ENCODE results near the gene DLL3.

DLL3 gene

DNA sequence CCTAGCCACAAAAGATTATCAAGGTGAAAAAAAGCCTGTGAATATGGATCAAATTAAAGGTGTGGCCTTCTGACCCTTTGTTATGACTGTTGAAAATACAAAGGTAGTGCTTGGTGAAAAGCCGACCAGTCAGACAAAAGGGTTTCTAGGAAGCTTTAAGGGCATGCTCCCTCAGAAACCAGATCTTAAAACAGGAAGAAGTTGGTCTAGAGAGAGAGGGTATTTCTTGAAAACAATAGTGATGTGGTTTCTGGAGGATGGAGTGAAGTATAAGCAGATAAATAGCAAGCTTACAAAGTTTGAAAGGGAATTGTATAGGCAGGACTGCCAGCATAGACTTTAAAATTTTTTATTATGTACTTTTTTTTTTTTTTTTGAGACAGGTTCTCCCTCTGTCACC lies 46.2 kb downstream of the DLL3 start:
- in situ Hi-C loops (cut with MboI; ENCODE audit: low pct_unique_long_range_greater_than_20kb, low sequenced_read_pairs, unreplicated experiment): loop anchor here (5.0 to 25.0 kb wide), 3 partner anchors 117 to 433 kb away; partner anchors contain the start of gene FBL
- TF ChIP-seq CTCF (IDR thresholded peaks at IDR 0.05; ENCODE audit: extremely low read depth, insufficient read depth, missing control alignments): no peak
- no peak for DNase-seq (ENCODE audit: low spot score)

- no peak for TF ChIP-seq CTCF (IDR thresholded peaks at IDR 0.05; ENCODE audit: extremely low read depth, insufficient read depth, missing control alignments)
- in situ Hi-C loops (cut with MboI; ENCODE audit: low pct_unique_long_range_greater_than_20kb, low sequenced_read_pairs, unreplicated experiment): loop anchor here (10.0 to 25.0 kb wide), 2 partner anchors 298 to 434 kb away; partner anchors contain the start of gene FBL
- no peak for DNase-seq (ENCODE audit: low spot score)
These were observed 47.9 kb downstream of the DLL3 start for GRCh38 chr19:39546599-39546998.

DNA sequence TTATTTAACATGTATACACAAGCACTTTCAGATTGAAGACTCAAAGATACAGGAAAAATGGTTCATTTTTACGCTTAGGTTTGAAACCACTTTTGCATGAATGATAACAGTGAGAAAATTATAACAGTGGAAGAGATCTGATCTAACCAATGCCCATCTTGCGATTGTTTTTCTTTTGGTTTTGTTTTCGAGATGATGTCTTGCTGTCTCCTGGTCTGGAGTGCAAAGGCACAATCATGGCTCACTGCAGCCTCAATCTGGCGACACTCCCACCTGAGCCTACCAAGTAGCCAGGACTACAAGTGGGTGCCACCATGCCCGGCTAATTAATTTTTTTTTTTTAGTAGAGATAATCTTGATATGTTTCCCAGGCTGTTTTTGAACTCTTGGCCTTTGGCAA lies 51.5 kb downstream of the DLL3 start:
- DNase-seq (ENCODE audit: low spot score): no peak
- in situ Hi-C loops (cut with MboI; ENCODE audit: low pct_unique_long_range_greater_than_20kb, low sequenced_read_pairs, unreplicated experiment): no loop called here
- TF ChIP-seq CTCF (IDR thresholded peaks at IDR 0.05; ENCODE audit: extremely low read depth, insufficient read depth, missing control alignments): no peak

DNA sequence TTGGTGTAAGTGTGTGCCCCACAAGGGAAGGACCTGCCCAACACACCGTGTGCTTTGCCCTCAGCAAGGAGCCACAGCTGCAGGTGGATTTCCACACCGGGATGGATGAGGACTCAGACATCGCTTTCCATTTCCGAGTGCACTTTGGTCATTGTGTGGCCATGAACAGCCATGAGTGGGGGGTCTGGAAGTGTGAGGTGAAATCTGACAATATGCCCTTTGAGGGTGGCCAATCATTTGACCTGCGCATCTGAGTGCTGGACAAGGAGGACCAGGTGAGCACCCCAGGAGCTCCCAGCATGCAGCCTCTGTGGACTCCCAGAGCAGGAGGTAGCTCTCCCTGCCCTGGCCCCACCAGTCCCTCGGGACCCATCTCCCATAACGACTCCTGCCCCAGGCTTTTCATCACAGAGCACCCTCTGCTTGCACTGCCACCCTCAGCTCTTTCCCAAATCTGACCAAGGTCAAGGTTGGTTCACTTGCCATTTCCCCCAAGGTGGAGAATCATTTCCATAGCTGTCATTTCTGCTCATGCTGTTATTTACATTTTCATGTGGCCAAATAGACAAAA lies 54.4 kb downstream of the DLL3 start:
- TF ChIP-seq CTCF (IDR thresholded peaks at IDR 0.05; ENCODE audit: extremely low read depth, insufficient read depth, missing control alignments): no peak
- no peak for DNase-seq (ENCODE audit: low spot score)
- in situ Hi-C loops (cut with MboI; ENCODE audit: low pct_unique_long_range_greater_than_20kb, low sequenced_read_pairs, unreplicated experiment): no loop called here

DNA sequence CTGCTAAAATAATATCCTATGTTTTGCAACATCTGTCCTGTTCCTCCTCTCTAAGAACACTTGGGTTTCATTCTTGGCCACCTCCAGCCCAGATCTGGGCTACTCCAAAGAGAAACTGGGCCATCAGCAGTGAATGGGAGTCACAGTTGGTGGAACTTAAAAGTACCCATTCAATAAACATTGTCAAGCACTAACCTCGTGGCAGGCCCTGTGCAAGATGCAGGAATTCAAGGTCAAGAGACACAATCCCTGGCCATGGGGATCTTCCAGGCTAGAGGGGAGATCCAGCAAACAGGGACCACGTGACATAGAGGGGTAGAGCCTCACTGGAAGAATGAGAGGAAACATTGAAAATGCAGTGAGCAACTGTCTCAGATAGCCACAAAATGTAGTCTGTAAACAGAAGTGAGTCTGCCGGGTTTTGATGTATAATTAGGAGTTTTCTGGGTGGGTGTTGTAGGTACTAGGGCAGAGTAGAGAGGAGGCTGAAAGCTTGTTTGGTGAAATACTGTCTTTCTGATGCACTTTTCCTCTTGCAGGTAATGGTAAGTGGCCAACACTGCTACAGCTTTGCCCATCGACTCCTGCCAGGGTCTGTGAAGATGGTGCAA lies 56.1 kb downstream of the DLL3 start:
- in situ Hi-C loops (cut with MboI; ENCODE audit: low pct_unique_long_range_greater_than_20kb, low sequenced_read_pairs, unreplicated experiment): no loop called here
- TF ChIP-seq CTCF (IDR thresholded peaks at IDR 0.05; ENCODE audit: extremely low read depth, insufficient read depth, missing control alignments): no peak
- no peak for DNase-seq (ENCODE audit: low spot score)

DNA sequence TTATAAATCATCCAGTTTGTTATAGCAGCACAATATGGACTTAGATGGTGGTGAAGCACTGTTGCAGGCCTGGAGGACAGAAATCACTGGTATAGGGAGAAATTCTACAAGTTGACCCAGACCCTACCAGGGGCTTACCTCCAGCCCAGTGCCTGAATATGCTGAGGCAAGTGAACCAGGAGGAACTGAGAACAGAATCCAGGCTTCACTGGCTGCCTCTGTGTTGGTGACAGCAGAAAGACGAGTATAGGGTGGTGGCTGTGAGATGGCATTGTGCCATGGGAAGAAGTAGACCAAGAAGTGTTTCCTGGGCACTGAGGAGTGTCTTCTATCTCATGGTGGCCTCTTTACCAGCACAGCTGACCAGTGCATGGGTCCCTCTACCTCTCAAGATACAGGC lies 57.1 kb downstream of the DLL3 start:
- in situ Hi-C loops (cut with MboI; ENCODE audit: low pct_unique_long_range_greater_than_20kb, low sequenced_read_pairs, unreplicated experiment): no loop called here
- DNase-seq (ENCODE audit: low spot score): no peak
- no peak for TF ChIP-seq CTCF (IDR thresholded peaks at IDR 0.05; ENCODE audit: extremely low read depth, insufficient read depth, missing control alignments)

All from GM13977 (cell line).